Endodermal cell (in vitro differentiated cells): ENCODE results near the gene SPINK14. TPM values are rescaled to one million over a fixed set of nuclear protein-coding genes. Genes with fewer than 3 reads are reported as not detected.

ENCODE experiments used
- DNase-seq: peaks from one replicate; pipeline ENCODE4 v3.0.0-alpha.2; 2017
- H3K27ac ChIP-seq: 2 replicates; pipeline ENCODE4 v1.5.1; 2013; ENCODE audit warnings: mild to moderate bottlenecking, low read depth, low read length, moderate library complexity
- H3K27me3 ChIP-seq: 2 replicates; pipeline ENCODE4 v1.6.1; 2013; ENCODE audit warnings: mild to moderate bottlenecking, low read length, moderate library complexity; ENCODE audit not compliant: insufficient read depth, control insufficient read depth, poor library complexity, severe bottlenecking
- H3K36me3 ChIP-seq: 2 replicates; pipeline ENCODE4 v1.7.0; 2013; ENCODE audit warnings: mild to moderate bottlenecking, low read length, moderate library complexity; ENCODE audit not compliant: control insufficient read depth, insufficient read depth
- H3K4me1 ChIP-seq: one replicate; pipeline ENCODE4 v1.7.0; 2013; ENCODE audit warnings: low read length; ENCODE audit not compliant: control insufficient read depth, insufficient read depth
- H3K4me3 ChIP-seq: 2 replicates; pipeline ENCODE4 v1.5.1; 2013; ENCODE audit warnings: mild to moderate bottlenecking, low read length, moderate library complexity
- H3K9ac ChIP-seq: 2 replicates; pipeline ENCODE4 v1.6.1; 2013; ENCODE audit warnings: mild to moderate bottlenecking, low read length, moderate library complexity; ENCODE audit not compliant: poor library complexity, severe bottlenecking; ENCODE audit errors: extremely low read depth
- H3K9me3 ChIP-seq: 2 replicates; pipeline ENCODE4 v1.6.1; 2013; ENCODE audit warnings: mild to moderate bottlenecking, low read length, moderate library complexity; ENCODE audit not compliant: control insufficient read depth
- H3K27ac Mint-ChIP-seq: 2 replicates; pipeline ENCODE4 v1.8.0; 2020; ENCODE audit warnings: mixed read lengths
- H3K27me3 Mint-ChIP-seq: 2 replicates; pipeline ENCODE4 v1.8.0; 2021; ENCODE audit warnings: mild to moderate bottlenecking, mixed read lengths; ENCODE audit not compliant: insufficient read depth
- H3K36me3 Mint-ChIP-seq: 2 replicates; pipeline ENCODE4 v1.8.0; 2020; ENCODE audit warnings: low read depth, mixed read lengths
- H3K4me1 Mint-ChIP-seq: 2 replicates; pipeline ENCODE4 v1.8.0; 2020; ENCODE audit warnings: mixed read lengths
- H3K4me3 Mint-ChIP-seq: 2 replicates; pipeline ENCODE4 v1.8.0; 2020; ENCODE audit warnings: mild to moderate bottlenecking, moderate library complexity, mixed read lengths
- H3K9me3 Mint-ChIP-seq: 2 replicates; pipeline ENCODE4 v1.8.0; 2020; ENCODE audit warnings: mild to moderate bottlenecking, mixed read lengths
- WGBS, 2 experiments: methylation state at CpG; one replicate each; pipeline versions ENCODE4 v1.1.5 to v1.1.7; 2013; ENCODE audit warnings: missing lambda C conversion rate in 2 of 2, mixed read lengths in 1 of 2; ENCODE audit not compliant: insufficient coverage in 1 of 2, insufficient read length in 1 of 2; 5-methylcytosine and 5-hydroxymethylcytosine counted together
- total RNA-seq, 2 donors: library from RNA; stranded (reverse); fragmentation: NEBNext Ultra II Directional in 1 of 2; extraction: Animal tissue kit (Norgen Biotek cat#: 25700) in 1 of 2; gene quantifications; 2 replicates in 1 of 2; 3 replicates in 1 of 2; pipeline ENCODE4 v1.2.1, GENCODE V29; 2021
- TF ChIP-seq, protein P1 (sequence below): fragments of 200-600 bp; sonication (generic); conservative IDR thresholded peaks from 2 replicates; pipeline ENCODE4 v1.5.0; 2021; ENCODE audit warnings: antibody characterized with exemption, mild to moderate bottlenecking

Gene SPINK14
- total RNA-seq, 2 donors from 2014 or later = not detected

DNA sequence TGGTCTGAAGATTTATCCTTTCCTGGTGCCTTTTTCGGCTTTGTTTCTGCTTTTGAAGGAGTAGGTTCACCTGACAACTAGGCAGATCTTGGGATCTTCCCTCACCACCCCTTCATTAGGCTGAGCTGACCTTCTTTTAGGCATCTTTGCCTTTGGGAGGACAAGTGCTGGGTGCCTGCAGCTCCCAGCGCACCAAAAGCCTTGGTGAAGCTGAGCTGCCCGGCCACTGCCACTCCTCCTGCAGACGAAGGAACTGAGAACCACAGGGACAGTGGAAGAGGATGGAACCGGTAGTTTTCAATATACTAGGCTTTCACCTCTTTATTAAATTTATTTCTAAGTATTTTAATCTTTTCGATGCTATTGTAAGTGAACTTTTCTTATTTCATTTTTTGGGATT is 53.2 kb downstream of the SPINK14 start:
- no peaks in the 10 kb centered on the region for H3K9me3 Mint-ChIP-seq
- no peaks in the 10 kb centered on the region for H3K4me1 ChIP-seq
- H3K27me3 Mint-ChIP-seq = no peaks in the 10 kb centered on the region
- H3K36me3 Mint-ChIP-seq = no peaks in the 10 kb centered on the region
- no peak for DNase-seq
- WGBS, 2 experiments = 88 to 100% methylated on average over 3 to 6 of the region's 6 CpGs
- TF ChIP-seq, protein P1, sequence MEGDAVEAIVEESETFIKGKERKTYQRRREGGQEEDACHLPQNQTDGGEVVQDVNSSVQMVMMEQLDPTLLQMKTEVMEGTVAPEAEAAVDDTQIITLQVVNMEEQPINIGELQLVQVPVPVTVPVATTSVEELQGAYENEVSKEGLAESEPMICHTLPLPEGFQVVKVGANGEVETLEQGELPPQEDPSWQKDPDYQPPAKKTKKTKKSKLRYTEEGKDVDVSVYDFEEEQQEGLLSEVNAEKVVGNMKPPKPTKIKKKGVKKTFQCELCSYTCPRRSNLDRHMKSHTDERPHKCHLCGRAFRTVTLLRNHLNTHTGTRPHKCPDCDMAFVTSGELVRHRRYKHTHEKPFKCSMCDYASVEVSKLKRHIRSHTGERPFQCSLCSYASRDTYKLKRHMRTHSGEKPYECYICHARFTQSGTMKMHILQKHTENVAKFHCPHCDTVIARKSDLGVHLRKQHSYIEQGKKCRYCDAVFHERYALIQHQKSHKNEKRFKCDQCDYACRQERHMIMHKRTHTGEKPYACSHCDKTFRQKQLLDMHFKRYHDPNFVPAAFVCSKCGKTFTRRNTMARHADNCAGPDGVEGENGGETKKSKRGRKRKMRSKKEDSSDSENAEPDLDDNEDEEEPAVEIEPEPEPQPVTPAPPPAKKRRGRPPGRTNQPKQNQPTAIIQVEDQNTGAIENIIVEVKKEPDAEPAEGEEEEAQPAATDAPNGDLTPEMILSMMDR = no peak
- no peaks in the 10 kb centered on the region for H3K9me3 ChIP-seq
- no peak overlapping the region for H3K4me3 ChIP-seq
- no peak overlapping the region for H3K27ac Mint-ChIP-seq
- no peak overlapping the region for H3K9ac ChIP-seq
- H3K27ac ChIP-seq = no peak overlapping the region
- H3K36me3 ChIP-seq = no peaks in the 10 kb centered on the region
- H3K4me3 Mint-ChIP-seq = no peak overlapping the region
- peaks cover 6% of the 10 kb centered on the region for H3K27me3 ChIP-seq
- no peaks in the 10 kb centered on the region for H3K4me1 Mint-ChIP-seq

DNA sequence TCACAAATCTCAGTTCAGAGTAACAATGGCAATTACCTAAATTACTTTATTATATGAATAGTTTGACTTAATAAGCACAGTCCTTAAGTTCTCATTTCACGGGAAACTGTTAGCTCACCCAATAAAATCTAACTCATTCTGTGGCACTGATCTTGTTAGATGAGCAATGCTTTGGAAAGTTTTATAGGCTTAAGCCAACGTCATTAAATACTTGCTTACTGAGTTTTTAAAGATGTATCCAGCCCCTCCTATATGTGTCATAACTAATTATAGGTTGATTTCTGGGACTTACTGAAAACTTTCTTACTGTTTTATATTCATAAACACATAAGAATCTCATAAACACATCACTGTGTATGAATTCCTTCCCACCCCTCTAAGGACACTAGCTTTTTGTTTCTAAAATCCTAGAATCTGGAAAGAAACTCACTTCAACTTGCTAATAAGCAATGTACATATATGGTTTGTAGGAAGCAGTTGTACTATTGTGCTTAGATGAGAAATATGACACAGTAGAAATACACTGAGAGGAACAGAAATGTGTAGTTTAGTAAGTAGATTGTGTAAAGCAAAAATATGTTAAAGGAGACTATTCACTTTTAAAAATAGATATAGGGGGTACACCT is 55.9 kb downstream of the SPINK14 start:
- H3K36me3 ChIP-seq = no peaks in the 10 kb centered on the region
- no peaks in the 10 kb centered on the region for H3K36me3 Mint-ChIP-seq
- H3K9me3 Mint-ChIP-seq = no peaks in the 10 kb centered on the region
- H3K27ac Mint-ChIP-seq = no peak overlapping the region
- no peak overlapping the region for H3K4me3 ChIP-seq
- TF ChIP-seq, protein P1 = no peak
- WGBS, 2 experiments = 87 to 100% methylated on average over 1 to 2 of the region's 2 CpGs
- H3K27ac ChIP-seq = no peak overlapping the region
- H3K27me3 ChIP-seq = peaks cover 6% of the 10 kb centered on the region
- no peaks in the 10 kb centered on the region for H3K4me1 Mint-ChIP-seq
- no peak for DNase-seq
- no peaks in the 10 kb centered on the region for H3K27me3 Mint-ChIP-seq
- no peaks in the 10 kb centered on the region for H3K4me1 ChIP-seq
- no peak overlapping the region for H3K4me3 Mint-ChIP-seq
- no peaks in the 10 kb centered on the region for H3K9me3 ChIP-seq
- no peak overlapping the region for H3K9ac ChIP-seq

Other genes starting within 250 kb of the SPINK14 start
- 10 to 100 TPM in 1 of 2 donors, 1 to 10 TPM in 1; 2.6 to 12.4 TPM for gene SPINK5, start 104.6 kb upstream of the SPINK14 start, total RNA-seq
- not detected for gene SPINK6, start 34.5 kb downstream of the SPINK14 start, total RNA-seq
- not detected for gene MARCOL, start 70.0 kb downstream of the SPINK14 start, total RNA-seq
- not detected for gene SPINK13, start 100.2 kb downstream of the SPINK14 start, total RNA-seq
- gene SPINK7, start 143.9 kb downstream of the SPINK14 start, total RNA-seq = not detected
- gene SPINK9, start 167.0 kb downstream of the SPINK14 start, total RNA-seq = not detected
- gene FBXO38, start 215.4 kb downstream of the SPINK14 start, total RNA-seq = 10 to 100 TPM; 45.4 to 49.7 TPM